DMS 273 (cell line): ENCODE measurements around the gene APH1B.
"Not testable (repeated sequence)": the region's sequence is repeated elsewhere in the genome, so short reads cannot be mapped to it uniquely, and the experiment has no call there.

ENCODE experiments used
- DNase-seq: peaks from one replicate; lab custom pipeline; 2025; ENCODE audit not compliant: unreplicated experiment; lab: John Stamatoyannopoulos, UW

The APH1B gene

DNA sequence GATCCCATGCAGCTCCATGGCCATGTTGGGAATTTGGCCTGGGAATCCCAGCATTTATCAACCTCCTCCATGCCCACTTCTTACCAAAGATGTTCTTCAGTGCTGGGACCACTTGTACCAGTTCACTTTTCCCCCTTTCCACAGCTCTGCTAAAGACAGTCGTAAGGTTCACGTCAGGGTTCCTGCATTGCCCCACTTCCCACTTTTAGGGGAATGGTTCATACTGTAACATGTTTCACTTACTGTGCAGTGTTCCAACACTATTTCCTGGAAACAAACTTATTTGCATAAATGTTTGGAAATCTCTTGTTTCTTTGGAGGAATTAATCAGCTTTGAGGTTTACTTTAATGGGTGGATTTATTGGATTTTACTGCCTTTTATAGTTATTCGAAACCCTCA lies 17.0 kb downstream of the APH1B start:
- no peak for DNase-seq

DNA sequence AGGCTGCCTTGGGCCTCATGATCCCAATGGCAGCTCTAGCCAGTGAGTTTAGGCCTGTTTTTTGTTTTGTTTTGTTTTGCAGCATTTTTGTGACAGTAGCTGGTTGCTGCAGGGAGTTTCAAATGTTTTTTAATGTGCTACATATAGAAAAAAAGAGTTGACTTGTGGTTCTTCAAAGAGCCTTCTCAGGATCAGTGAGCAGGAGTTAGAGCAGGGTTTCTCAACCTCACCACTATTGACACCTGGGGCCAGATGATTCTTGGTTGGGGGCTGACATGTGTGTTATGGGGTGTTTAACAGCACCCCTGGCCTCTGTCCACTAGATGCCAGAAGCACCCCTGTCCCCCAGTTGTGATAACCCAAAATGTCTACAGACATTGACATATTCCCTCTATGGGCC lies 17.9 kb downstream of the APH1B start:
- no peak for DNase-seq

DNA sequence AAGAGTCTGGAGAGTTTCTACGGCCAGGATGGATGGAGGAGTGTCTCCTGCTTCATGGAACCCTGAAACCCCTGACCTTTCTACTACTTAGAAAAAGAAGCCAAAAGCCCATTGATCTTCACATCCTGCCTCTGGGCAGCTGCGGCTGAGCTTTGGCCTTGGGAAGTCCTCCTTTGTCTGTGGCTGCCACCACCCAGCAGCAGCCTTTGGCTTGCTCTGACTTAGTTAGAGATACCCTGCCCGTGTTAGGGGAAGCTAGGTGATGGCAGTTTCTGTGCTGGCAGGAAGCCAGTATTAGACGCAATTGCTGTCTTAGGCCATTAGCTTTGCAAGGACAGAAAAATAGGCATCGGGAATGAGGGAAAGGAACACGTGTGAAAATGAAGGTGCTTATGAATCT lies 18.8 kb downstream of the APH1B start:
- no peak for DNase-seq

DNA sequence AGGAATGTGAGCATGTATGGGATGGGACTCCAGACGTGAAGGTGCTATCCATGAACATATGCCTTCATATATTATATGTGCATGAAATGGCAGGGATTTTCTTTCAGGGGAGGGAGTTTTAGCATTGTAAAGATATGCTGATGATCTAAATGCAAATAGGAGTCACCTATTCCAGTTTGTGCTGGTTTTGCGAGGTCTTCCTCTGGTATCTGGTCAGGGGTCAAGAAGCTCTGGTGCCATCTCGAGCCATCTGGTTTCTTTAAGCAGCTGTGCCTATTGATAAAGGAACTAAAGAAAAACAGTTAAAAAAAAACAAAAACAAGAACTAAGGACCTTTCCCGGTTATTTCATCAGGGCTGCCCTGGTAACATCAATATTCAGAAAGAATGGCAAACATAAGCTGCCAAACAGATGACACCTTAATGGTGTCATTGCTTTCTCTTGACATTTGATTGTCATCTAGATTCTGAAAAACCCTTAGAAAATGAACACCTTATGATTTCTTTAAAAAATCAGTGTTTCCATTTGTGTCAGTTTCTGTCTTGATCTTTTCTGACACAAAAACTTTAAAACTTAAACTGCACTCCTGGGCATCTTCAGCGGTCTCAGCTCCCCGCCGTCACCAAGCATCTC lies 22.7 kb downstream of the APH1B start:
- DNase-seq, result no peak

DNA sequence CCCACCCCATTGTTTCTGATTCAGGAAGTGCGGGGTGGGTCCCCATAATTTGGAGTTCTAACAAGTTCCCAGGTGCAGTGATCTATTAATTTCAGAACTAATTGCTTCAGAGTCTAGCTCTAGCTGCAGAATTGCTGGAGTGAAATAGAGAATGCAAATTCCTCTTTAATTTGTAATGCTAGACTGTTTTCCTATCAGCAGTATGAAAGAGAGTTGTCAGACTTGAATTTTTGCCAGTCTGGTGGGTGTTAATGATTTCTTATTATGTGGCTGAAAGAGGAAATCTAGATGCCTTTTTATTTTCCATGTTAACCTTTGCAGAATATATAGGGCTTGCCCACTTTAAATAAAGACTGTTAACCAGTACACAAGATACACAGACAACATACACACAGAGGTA lies 23.7 kb downstream of the APH1B start:
- no peak for DNase-seq

DNA sequence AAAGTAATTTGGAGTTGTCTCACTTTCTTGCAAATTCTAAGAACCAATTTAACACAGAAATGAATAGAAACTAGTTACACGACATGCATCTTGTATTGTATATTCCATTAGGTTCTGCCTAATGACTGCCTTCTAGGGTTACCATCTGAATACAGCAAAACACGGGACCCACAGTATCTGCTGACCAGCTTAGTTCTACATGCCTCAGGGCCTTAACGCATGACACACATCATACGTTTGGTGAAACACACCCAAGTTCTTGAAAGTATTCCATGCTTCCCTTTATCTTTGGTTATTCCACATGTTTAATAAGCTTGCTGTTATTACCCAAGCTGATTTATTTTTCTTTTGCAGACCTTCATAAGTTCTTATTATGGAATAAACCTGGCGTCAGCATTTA lies 27.9 kb downstream of the APH1B start:
- no peak for DNase-seq

DNA sequence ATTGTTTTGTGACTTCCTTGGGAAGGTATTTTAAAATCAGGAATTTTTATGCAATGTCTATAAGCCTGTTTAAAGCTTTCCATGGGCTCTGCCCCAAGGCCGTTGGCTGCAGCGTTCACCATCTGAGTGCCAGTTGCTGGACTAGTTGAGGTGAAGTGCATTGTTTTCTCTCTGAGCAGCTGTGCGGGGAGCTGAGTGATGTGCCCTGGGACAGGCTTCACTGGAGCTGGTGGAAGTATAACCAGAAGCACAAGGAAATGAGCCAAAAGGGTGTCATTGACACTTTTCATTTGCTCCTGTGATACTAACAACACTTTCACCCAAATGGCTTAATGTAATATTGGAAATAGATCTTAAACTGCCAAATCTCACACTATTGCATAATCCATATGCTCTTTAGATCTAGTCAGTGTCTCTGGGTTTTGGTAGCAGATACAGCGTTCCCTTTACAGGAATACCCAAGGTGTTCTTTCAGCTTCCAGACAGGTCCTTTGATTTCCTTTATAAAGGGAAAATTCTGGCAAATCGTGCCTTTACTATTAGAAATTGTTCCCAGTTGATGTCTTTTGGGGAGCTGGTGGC lies 29.2 kb downstream of the APH1B start:
- no peak for DNase-seq

DNA sequence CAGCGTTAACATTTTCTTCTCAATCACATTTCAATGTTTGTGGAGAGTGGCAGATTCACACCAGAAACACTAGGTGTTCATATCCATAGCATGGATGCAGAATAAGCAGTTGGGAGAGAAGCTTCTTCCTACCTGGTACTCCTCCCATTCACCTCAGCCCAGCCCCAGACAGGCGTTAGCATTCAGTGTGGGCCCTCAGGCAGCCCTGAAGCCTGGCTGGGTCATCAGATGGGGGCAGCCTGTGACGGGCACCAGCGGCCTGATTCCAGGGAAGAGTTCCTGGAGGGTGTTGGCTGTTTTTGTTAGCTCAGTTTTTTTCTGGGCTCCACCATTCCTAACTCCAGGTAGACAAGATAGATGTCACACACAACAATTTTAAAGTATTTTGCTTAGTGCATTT lies 31.1 kb downstream of the APH1B start:
- DNase-seq, result no peak

DNA sequence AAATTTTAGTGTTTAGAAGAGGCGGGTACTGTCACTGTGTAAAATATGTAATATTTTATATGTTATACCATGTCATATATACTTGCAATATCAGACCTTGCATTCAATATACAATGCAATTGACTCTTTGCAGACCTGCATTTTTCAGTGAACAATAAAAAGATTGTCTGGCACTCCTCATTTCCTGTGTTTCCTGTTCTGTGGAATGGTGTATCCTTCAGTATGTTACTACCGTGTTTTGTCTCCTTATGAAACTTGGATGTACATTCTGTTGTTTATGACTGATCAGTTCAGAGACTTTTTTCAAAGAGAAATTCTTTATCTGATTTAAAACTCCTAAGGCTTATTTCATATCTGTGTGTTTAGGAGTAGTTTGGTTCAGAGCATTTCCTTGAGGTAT lies 31.5 kb downstream of the APH1B start:
- DNase-seq, result no peak

DNA sequence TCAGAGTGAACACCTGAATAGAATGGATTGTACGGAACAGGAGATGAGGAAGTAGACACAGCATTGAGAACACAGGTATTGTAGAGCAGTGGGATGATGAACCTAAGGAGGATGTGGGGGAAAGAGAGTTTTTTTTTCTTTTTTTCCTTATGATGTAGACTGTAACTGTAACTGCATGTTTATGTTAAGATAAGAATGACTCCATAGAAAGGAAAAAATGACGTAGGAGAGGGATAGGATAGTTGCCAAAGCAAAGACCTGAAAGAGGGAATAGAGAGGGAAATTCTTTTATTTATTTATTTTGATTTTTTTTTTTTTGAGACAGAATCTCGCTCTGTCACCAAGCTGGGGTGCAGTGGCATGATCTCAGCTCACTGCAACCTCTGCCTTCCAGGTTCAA lies 33.2 kb downstream of the APH1B start:
- no peak for DNase-seq

DNA sequence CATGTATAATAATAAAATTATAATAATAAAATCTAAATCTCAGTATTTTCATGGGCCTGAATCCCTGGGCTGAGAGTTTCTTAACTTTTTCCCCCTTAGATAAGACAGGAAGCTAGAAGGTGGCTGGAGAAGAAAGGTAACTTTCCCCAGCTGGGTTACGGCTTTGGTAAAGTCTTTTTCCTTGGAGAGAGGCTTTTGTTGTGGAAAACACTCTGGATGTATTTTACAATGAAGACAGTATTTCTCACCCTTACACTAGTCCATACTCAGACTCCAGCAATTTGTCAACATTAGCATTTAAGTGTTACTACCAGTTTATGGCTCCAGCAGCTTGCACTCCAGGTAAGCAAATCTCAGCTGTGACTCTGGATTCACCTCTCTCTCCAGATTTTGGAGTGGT lies 34.9 kb downstream of the APH1B start:
- no peak for DNase-seq

DNA sequence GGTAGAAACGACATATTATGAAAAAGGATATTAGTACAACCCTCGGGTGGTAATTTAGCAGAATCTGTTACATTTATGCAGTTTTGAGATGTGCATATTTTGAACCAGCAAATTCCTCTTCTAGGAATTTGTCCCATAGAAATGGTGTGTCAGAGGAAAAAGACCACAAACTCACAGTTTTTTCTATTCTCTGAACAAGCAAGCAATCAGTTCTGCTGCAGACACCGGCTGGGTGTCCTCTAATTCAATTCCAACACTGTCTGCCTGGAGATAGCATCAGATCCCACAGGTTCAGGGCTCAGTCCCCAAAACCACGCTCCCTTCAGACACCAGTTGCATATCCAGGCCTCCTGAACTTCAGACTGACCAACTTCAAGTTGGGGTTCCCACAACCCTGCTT lies 36.4 kb downstream of the APH1B start:
- DNase-seq, result no peak

DNA sequence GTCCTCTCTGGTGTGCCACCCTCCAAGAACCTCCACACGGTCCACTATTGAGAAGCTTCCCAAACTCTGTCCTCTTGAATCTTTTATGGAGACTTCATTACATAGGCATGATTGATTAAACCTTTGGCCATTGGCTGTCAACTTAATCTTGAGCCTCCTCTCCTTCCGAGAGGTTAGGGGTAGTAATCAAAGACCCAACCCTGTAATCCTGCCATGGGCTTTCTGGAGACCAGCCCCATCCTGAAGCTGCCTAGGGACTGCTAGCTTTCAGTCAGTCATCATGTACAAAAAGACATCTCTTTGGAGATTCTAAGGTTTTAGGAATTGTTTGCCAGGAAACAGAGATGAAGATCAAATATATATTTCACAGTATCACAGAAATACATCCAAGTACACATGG lies 37.0 kb downstream of the APH1B start:
- no peak for DNase-seq

DNA sequence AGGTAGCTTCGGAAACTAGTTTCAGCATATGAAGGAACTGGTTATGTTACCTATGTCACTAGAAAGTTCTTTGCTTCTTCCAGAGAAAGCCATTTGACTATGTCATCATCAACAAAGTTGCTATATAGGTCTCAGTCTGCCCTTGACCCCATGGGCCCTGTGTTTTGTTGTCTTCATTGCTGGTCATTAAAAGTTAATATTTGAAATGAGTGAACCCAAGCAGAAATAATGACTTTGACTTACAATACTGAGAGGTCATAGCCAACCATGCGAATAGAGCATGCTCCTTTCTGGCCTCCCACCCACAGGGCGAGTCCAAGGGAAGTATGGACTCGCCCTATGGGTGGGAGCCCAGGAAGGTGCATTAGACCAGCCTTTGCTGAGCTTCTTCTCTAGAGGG lies 40.9 kb downstream of the APH1B start:
- no peak for DNase-seq

DNA sequence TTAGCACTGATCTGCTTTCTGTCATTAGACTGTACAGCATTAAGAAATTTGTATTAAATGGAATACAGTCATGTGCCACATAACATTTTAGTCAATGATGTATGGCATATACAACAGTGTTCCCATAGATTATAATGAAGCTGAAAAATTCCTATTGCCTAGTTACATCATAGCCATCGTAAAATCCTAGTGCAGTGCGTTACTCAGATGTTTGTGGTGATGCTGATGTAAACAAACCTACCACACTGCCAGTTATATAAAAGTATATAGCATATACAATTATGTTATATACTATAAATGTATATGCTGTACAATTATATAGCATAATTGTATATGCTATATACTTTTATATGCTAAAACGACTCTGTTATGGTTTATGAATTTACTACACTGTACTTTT lies 41.7 kb downstream of the APH1B start:
- no peak for DNase-seq

DNA sequence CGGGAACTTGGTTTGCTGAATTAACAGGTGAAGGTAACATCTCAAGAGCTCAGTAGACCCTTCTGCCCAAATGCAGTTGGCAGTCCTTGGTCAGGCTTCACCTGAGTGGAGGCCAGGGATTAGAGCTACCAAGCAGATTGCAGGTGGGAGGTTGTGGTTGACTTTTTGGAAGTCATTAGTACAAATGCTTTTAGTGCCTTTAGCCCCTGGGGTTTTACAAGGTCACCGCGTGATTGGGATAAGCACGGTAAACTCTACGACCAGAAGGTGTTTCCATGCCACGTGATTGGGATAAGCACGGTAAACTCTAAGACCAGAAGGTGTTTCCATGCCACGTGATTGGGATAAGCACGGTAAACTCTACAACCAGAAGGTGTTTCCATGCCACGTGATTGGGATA lies 43.0 kb downstream of the APH1B start:
- DNase-seq, result not testable (repeated sequence)

DNA sequence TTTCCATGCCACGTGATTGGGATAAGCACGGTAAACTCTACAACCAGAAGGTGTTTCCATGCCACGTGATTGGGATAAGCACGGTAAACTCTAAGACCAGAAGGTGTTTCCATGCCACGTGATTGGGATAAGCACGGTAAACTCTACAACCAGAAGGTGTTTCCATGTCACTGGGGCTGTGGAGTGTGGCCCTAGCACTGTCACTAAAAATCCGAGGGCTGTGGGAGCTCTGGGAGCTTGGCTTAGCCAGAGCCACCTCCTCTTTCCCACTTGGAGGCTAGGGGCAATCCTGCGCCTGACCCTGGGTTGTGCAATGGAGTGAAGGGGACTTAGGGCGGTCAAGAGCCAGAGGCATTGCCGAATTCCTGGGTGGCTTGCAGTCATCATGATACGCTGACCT lies 43.6 kb downstream of the APH1B start:
- not testable (repeated sequence) for DNase-seq

DNA sequence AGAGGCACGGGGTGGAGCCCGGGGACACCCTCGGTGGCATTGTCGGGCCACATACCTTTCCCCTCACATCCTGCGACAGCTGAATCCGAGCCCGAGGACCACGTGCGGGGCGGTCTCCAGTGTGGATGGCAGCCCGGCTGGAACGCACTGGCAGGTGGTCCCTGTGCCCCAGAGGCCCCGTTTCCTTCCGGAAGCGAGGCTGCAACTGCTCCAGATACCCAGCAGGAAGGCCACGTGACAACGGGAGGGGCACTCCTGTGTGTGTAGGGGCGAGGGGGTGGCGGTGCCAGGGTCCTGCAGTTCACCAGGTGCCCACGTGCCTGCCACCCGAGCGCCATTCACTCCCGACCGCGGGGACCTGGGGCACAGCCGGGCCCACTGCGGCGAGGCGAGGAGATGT lies 44.1 kb downstream of the APH1B start:
- no peak for DNase-seq

DNA sequence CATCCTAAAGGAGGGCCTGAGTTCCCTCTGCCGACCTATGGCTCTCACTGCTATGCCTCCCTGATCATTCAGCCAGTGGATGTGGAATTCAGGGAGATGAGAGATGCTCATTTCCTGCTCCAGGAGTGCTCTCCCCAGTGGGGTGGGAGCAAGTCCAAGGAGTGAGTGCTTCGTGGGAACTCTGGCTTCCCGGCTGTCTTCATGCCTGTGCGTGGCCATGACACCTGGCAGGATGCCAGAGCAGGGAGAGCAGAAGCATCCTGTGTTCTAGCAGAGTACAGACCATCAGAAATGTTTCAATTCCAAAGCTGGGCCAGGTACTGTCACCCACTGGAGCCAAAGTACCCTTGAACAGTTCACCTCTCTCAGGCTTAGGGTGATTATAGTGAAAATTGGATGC lies 45.1 kb downstream of the APH1B start:
- peak; percentile 20 for DNase-seq

DNA sequence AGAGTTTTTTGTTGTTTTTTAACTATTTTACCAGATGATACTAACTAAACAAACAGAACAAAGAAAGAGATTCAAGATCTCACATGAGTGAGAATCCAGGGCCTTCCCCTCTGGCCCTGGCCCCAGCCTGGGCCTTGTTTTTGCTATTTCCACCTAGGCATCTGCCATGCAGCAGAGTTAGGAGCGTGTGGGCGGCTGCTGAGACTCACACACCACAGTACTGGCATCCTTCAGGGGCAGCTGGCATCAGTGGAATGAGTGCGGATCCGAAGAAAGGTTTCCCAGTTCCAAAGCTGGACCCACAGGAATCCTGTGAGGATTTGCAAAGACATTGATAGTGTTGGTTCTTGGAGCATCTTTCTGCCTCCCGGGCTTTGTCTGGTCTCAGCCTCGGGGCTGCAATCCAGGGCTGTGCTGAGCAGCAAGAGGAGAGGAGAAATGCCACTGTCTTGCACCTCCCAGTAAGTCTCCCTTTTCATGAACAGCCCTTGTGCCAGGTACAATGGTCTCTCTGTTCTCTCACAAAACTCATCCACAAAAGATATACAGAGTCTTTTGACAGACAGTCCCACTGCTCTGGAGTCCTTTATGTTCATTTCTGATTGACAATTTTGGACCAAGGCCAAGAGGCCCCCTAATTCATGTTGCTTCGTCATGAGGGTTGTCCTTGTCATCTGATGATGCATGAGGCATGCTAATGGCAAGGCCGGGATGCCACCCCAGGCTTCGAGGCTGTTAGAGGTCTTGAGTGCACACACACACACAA lies 46.6 kb downstream of the APH1B start:
- DNase-seq, result peak; percentile 55

DNA sequence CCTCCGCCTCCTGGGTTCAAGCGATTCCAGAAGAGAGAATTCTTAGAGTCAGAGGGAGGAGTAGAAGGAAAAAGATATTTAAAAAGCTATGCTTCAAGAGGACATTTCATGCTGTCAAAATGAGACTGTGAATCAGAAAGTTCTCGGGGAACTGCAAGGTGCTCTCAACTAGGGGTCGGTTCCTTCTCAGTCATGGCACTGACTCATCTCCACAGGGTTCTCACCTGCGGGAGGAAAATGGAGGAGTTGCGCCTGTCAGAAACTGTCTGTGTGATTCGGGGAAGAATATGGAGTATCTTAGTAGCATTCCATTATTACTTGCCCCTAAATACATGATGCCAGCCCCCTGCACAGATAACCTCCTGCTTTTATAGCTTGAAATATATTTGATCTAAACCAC lies 47.4 kb downstream of the APH1B start:
- DNase-seq, result no peak

DNA sequence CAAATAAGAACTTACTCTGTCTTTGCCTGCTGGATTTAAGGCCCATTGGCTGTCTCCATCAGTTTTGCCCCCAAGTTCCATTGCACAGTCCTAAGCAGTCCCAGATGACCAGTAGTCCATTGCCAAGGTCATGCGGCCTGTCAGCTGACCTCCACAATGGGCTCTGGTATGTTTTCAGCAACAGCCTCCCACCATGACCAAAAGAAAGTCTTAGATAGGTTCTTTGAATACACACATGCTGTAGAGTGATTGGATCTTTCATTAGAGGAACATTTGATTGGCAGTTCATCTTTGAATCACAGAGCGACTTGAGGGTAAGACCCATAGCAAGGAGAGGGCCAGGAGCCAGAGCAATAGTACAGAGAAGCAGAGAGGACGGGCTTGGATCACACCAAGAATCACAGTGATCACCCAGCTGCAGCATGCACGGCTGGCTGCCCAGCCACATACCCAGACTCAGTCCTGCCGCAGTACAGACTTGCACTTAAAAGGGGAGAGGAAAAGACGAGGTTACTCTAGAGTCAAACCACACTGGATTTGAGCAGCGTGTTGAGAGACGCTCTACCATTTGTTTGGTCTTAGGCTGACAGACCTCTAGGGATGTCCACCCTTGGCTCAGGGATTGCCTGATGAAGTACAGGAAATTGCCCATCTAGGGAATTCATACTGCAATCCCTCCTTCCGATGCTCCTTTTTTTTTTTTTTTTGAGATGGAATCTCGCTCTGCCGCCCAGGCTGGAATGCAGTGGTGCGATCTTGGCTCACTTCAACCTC lies 50.4 kb downstream of the APH1B start:
- no peak for DNase-seq
